GM12874 (cell line): Measurements from ENCODE around the gene FAM181A.

Source experiments
- TF ChIP-seq, protein P1 (sequence below): IDR thresholded peaks from 2 replicates; pipeline ENCODE4 v1.5.1; 2011; ENCODE audit warnings: low read depth, mild to moderate bottlenecking, control low read depth, low read length, moderate library complexity; ENCODE audit not compliant: insufficient read depth

FAM181A gene

GRCh38 chr14:93926873-93927799 is at the start of gene FAM181A:
Gene FAM181A (plus strand): TSS chr14:93927344. CDS start chr14:93928286, 942 bp downstream.
- TF ChIP-seq, protein P1, sequence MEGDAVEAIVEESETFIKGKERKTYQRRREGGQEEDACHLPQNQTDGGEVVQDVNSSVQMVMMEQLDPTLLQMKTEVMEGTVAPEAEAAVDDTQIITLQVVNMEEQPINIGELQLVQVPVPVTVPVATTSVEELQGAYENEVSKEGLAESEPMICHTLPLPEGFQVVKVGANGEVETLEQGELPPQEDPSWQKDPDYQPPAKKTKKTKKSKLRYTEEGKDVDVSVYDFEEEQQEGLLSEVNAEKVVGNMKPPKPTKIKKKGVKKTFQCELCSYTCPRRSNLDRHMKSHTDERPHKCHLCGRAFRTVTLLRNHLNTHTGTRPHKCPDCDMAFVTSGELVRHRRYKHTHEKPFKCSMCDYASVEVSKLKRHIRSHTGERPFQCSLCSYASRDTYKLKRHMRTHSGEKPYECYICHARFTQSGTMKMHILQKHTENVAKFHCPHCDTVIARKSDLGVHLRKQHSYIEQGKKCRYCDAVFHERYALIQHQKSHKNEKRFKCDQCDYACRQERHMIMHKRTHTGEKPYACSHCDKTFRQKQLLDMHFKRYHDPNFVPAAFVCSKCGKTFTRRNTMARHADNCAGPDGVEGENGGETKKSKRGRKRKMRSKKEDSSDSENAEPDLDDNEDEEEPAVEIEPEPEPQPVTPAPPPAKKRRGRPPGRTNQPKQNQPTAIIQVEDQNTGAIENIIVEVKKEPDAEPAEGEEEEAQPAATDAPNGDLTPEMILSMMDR = no peak

GRCh38 chr14:93878212-93878611 is 48.9 kb upstream of the FAM181A start:
- TF ChIP-seq, protein P1 = no peak

DNA sequence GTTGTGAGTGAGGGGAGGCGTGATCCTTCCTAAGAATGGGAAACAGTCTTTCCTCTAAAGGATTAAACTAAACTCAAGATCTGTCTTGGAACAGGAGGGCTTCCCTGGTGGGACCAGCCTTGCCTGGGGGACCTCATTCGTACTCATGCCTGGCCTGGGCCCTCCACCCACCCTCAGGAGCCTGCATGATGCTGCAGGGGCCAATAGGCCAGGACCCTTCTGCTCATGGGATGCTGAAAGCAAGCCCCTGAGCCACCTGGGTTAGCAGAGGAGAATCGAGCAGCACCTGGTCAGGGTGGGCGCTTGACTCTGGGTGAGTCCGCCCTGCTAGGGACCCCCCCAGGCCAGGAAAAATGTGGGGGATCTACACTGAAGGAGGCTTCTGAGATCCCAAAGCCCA is 48.3 kb upstream of the FAM181A start:
- TF ChIP-seq, protein P1 = no peak

DNA sequence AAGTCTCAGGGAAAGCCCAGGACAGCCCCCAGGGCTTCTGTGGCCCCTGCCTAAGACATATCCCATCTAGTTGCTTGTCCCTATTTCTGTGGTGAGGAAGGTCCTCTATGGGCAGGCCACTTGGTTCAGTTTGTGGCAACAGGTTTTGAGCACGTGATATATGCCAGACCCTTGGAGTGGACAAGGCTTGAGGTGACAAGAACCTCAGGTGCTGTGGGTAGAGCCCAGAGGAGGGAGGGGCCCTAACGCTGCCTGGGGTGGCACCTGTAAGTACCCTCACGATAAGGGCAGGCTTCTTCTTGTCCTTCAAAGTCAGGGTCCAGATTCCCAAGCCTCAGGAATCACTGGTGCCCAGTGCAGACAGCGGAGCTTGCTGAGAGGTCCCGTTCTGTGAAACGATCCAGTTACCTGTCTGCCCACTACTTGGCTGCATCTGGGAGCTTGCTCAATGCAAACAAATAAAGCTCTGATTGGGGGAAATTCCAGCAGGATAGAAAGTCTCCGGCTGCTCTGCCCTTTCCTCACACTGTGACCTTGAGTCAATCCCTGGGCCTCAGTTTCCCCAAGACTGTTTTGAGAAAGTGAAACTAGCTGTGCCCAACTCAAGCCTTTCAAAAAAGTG is 47.7 kb upstream of the FAM181A start:
- TF ChIP-seq, protein P1 = no peak

GRCh38 chr14:93880021-93880820 is 46.9 kb upstream of the FAM181A start:
- TF ChIP-seq, protein P1 = no peak

- TF ChIP-seq, protein P1 = no peak
Measured at GRCh38 chr14:93884950-93885349, 42.2 kb upstream of the FAM181A start.

- TF ChIP-seq, protein P1 = no peak
Measured at GRCh38 chr14:93888995-93889394, 38.1 kb upstream of the FAM181A start.
